ENCODE data around the gene ARHGEF5.
"Not testable (repeated sequence)": the region's sequence is repeated elsewhere in the genome, so short reads cannot be mapped to it uniquely, and the experiment has no call there.

DNA sequence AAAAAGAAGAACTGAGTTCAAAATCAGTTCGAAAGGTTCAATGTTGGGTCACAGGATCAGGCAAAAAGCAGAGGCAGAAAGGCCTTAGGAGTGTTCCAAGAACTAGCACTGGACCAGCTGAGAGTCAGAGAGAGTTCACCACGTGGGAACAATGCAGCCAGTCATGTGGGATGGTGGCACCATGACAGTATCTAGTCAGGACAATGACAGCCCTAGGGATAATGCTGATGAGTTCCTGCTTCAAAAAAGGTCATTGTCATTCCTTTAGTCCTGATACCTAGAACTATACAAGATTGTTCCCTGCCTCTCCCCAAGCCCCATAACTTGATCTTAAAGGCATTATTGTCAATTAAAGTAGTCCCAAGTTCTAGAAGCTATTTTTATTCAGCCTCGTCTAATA is 3.5 kb upstream of the ARHGEF5 start:
- TF ChIP-seq CTCF (optimal IDR thresholded peaks at IDR 0.05 in 1 of 3, IDR thresholded peaks at IDR 0.05 in 1 of 3, conservative IDR thresholded peaks at IDR 0.05 in 1 of 3; ENCODE audit: extremely low read depth in 1 of 3, insufficient read depth in 2 of 3, low read length in 3 of 3); EZH2 (IDR thresholded peaks at IDR 0.05; ENCODE audit: low read length): not testable (repeated sequence)

All from keratinocyte (primary cell).